ENCODE results near the gene TTC7B.

Gene TTC7B

GRCh38 chr14:90505531-90505930, 310.7 kb downstream of the TTC7B start:
- H3K4me3 ChIP-seq (ENCODE audit: low read depth, low read length): no peak overlapping the region
- no peak for DNase-seq
- no peaks in the 10 kb centered on the region for H3K36me3 ChIP-seq
- H3K4me1 ChIP-seq: peaks cover 7% of the 10 kb centered on the region
- H3K9me3 ChIP-seq: no peaks in the 10 kb centered on the region
- TF ChIP-seq CTCF (IDR thresholded peaks at IDR 0.05; ENCODE audit: low read depth, low read length): no peak
- H3K27me3 ChIP-seq: no peaks in the 10 kb centered on the region

GRCh38 chr14:90504643-90505042, 311.6 kb downstream of the TTC7B start:
- Histone ChIP-seq H3K4me1 (peaks cover 7% of the 10 kb centered on the region), H3K27me3 (no peaks in the 10 kb centered on the region), H3K4me3 (ENCODE audit: low read depth, low read length) (no peak overlapping the region), H3K36me3 (no peaks in the 10 kb centered on the region), H3K9me3 (no peaks in the 10 kb centered on the region; the same call in 1 of the 2 replicates)
- TF ChIP-seq CTCF (IDR thresholded peaks at IDR 0.05; ENCODE audit: low read depth, low read length): no peak
- no peak for DNase-seq

- Histone ChIP-seq H3K36me3 (no peaks in the 10 kb centered on the region), H3K27me3 (no peaks in the 10 kb centered on the region), H3K4me3 (ENCODE audit: low read depth, low read length) (no peak overlapping the region), H3K9me3 (no peaks in the 10 kb centered on the region; the same call in 1 of the 2 replicates), H3K4me1 (peaks cover 7% of the 10 kb centered on the region)
- no peak for TF ChIP-seq CTCF (IDR thresholded peaks at IDR 0.05; ENCODE audit: low read depth, low read length)
- DNase-seq: no peak
Observed at GRCh38 chr14:90503582-90503981, 312.6 kb downstream of the TTC7B start.

GRCh38 chr14:90502760-90503159, 313.5 kb downstream of the TTC7B start:
- no peaks in the 10 kb centered on the region for H3K27me3 ChIP-seq
- no peak for DNase-seq
- peaks cover 7% of the 10 kb centered on the region for H3K4me1 ChIP-seq
- no peak for TF ChIP-seq CTCF (IDR thresholded peaks at IDR 0.05; ENCODE audit: low read depth, low read length)
- no peaks in the 10 kb centered on the region for H3K36me3 ChIP-seq
- no peaks in the 10 kb centered on the region; the same call in 1 of the 2 replicates for H3K9me3 ChIP-seq
- H3K4me3 ChIP-seq (ENCODE audit: low read depth, low read length): no peak overlapping the region

- no peak overlapping the region for H3K4me3 ChIP-seq (ENCODE audit: low read depth, low read length)
- DNase-seq: no peak
- no peak for TF ChIP-seq CTCF (IDR thresholded peaks at IDR 0.05; ENCODE audit: low read depth, low read length)
- no peaks in the 10 kb centered on the region for H3K36me3 ChIP-seq
- no peaks in the 10 kb centered on the region; the same call in 1 of the 2 replicates for H3K9me3 ChIP-seq
- no peaks in the 10 kb centered on the region for H3K27me3 ChIP-seq
- peaks cover 7% of the 10 kb centered on the region for H3K4me1 ChIP-seq
Observed at GRCh38 chr14:90500665-90501370, 315.4 kb downstream of the TTC7B start.

- Histone ChIP-seq H3K36me3 (no peaks in the 10 kb centered on the region), H3K4me1 (peaks cover 7% of the 10 kb centered on the region), H3K27me3 (no peaks in the 10 kb centered on the region), H3K4me3 (ENCODE audit: low read depth, low read length) (no peak overlapping the region), H3K9me3 (no peaks in the 10 kb centered on the region; the same call in 1 of the 2 replicates)
- TF ChIP-seq CTCF (IDR thresholded peaks at IDR 0.05; ENCODE audit: low read depth, low read length): no peak
- no peak for DNase-seq
Observed at GRCh38 chr14:90499908-90500664, 316.1 kb downstream of the TTC7B start.

Measured in BE2C (cell line).